Heart right ventricle (tissue), 16 donors: ENCODE measurements around the gene EARS2. TPM values are rescaled to one million over a fixed set of nuclear protein-coding genes. Genes with fewer than 3 reads are reported as not detected.
A peak's percentile ranks its signal among the peaks of the same experiment; 100 is the strongest.

Experiments used
- ATAC-seq, 8 donors: fragments of 200-7000 bp; cut with Tn5 transposase; one replicate each; pipeline ENCODE4 v1.9.1; 2020; ENCODE audit warnings: mild to moderate bottlenecking in 8 of 8, moderate library complexity in 8 of 8, moderate number of reproducible peaks in 1 of 8
- DNase-seq, 2 donors: peaks; one replicate each; pipeline ENCODE4 v3.0.0-alpha.2; 2020
- H3K27ac ChIP-seq, 10 donors: fragments of 200-600 bp; sonication (generic) in 2 of 10; one replicate each; pipeline versions ENCODE4 v1.5.0 to v1.8.0; 2020 to 2022; ENCODE audit warnings: mild to moderate bottlenecking in 3 of 10
- H3K27me3 ChIP-seq, 7 donors: fragments of 200-600 bp; one replicate each; pipeline ENCODE4 v1.8.0; 2021 to 2022; ENCODE audit warnings: mild to moderate bottlenecking in 2 of 7
- H3K36me3 ChIP-seq, 9 donors: fragments of 200-600 bp; sonication (generic) in 1 of 9; one replicate each; pipeline versions ENCODE4 v1.5.0 to v1.8.0; 2020 to 2022; ENCODE audit warnings: mild to moderate bottlenecking in 2 of 9
- H3K4me1 ChIP-seq, 9 donors: fragments of 200-600 bp; sonication (generic) in 1 of 9; one replicate each; pipeline versions ENCODE4 v1.5.0 to v1.8.0; 2020 to 2022; ENCODE audit warnings: mild to moderate bottlenecking in 4 of 9
- H3K4me3 ChIP-seq, 10 donors: fragments of 200-600 bp; sonication (generic) in 2 of 10; one replicate each; pipeline versions ENCODE4 v1.5.0 to v1.8.0; 2020 to 2022; ENCODE audit warnings: mild to moderate bottlenecking in 7 of 10, moderate library complexity in 2 of 10
- H3K9me3 ChIP-seq, 11 donors: fragments of 200-600 bp in 10 of 11; sonication (generic) in 2 of 11; one replicate each; pipeline versions ENCODE4 v1.5.0 to v1.8.0; 2013 to 2022; ENCODE audit warnings: mild to moderate bottlenecking in 2 of 11, control low read depth in 1 of 11, moderate library complexity in 1 of 11
- WGBS, 2 donors: extraction: QIAGEN DNeasy Blood & Tissue Kit; methylation state at CpG; one replicate each; pipeline ENCODE4 v1.1.7; 2013; ENCODE audit warnings: inconsistent platforms in 1 of 2; 5-methylcytosine and 5-hydroxymethylcytosine counted together
- intact Hi-C, 10 donors: fragments of 100-400 bp; cut with DNase I; formaldehyde crosslinking; loops; one replicate each; pipeline versions ENCODE4 v1.11.1 to v1.14.2; 2022
- polyA plus RNA-seq, 2 donors: library from polyadenylated mRNA; stranded (reverse); fragments of 200-250 nt; gene quantifications; one replicate each; pipeline ENCODE4 v1.2.3, GENCODE V29; 2013
- total RNA-seq, 10 donors: library from RNA; stranded (reverse); fragmentation: NEBNext Ultra II Directional in 3 of 10; extraction: Animal tissue kit (Norgen Biotek cat#: 25700) in 3 of 10; gene quantifications; one replicate each; pipeline versions ENCODE4 v1.2.1 to v1.2.4, GENCODE V29; 2021 to 2023
- TF ChIP-seq, protein P1 (sequence below), 9 donors: fragments of 200-600 bp; sonication (generic) in 2 of 9; IDR thresholded peaks; one replicate each; pipeline versions ENCODE4 v1.5.0 to v1.8.0; 2021 to 2022; ENCODE audit warnings: antibody characterized with exemption in 9 of 9, mild to moderate bottlenecking in 5 of 9, moderate library complexity in 1 of 9
- donor health status: Arrhythmogenic right ventricular cardiomyopathy.
- donor health status: ischemic (EF 13 %, LVEDD 7.1; RV severe dilation, severe dysfunction).
- donor health status: healthy with polysubstance abuse.
- donor health status: DM: no; HTN: yes; CAD: no.
- donor health status: DM: no; HTN: no; CAD: no.
- donor health status: ischemic (EF 25% LVEDD 6.9; RV normal size, moderate dysfunction).
- donor health status: ischemic (EF 25% LVEDD 5.7; RV mildly dilated, moderate dysfunction).
- donor health status: healthy.
- donor health status: DM: yes; HTN: yes; CAD: no.
- donor health status: Ischemic cardiomyopathy.
- donor health status: ischemic (EF 35%, LVEDD 5.7; RV mildly dilated, moderate dysfunction).
- donor health status: nonischemic (EF 11% LVEDD 7.7; RV severe dilation, severe dysfunction).
- donor health status: DM: yes; HTN: yes; CAD: no.
- donor health status: PGD.
- donor health status: ischemic (EF 29% LVEDD 5.4; RV normal size, mild dysfunction).
- donor health status: nonischemic (EF 23%, LVEDD 6.1; RV moderate dilation, normal function).

The EARS2 gene
- total and polyA plus RNA-seq, 12 donors: 13.7 to 28.7 (median 21.7) TPM

DNA sequence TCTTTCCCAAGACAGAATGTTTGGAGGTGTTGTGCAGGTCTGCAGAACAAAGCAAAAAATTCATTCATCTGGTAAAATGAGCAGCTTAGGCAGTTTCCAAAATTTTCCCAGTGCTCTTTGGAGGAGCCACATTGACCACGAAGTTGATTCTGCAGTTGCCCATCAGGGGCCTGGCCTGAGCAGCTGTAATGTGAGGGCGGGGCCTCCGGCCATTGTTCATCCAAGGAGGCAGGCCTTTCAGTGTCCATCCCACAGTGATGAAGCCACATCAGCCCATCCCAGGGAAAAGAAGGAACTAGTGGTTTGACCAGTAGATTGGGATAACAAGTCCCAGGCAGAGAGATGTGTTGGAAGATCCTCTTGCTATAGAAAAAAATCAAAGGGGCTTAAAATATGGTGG is 10.5 kb upstream of the EARS2 start:
- TF ChIP-seq, protein P1, sequence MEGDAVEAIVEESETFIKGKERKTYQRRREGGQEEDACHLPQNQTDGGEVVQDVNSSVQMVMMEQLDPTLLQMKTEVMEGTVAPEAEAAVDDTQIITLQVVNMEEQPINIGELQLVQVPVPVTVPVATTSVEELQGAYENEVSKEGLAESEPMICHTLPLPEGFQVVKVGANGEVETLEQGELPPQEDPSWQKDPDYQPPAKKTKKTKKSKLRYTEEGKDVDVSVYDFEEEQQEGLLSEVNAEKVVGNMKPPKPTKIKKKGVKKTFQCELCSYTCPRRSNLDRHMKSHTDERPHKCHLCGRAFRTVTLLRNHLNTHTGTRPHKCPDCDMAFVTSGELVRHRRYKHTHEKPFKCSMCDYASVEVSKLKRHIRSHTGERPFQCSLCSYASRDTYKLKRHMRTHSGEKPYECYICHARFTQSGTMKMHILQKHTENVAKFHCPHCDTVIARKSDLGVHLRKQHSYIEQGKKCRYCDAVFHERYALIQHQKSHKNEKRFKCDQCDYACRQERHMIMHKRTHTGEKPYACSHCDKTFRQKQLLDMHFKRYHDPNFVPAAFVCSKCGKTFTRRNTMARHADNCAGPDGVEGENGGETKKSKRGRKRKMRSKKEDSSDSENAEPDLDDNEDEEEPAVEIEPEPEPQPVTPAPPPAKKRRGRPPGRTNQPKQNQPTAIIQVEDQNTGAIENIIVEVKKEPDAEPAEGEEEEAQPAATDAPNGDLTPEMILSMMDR (IDR thresholded peaks at IDR 0.05): no peak
- Histone ChIP-seq H3K4me3 (no peak overlapping the region), H3K27ac (no peak overlapping the region), H3K9me3 (no peaks in the 10 kb centered on the region), H3K4me1 (peaks cover 6 to 21% (median 15%) of the 10 kb centered on the region in 9 donors), H3K36me3 (peaks cover 2 to 100% (median 63%) of the 10 kb centered on the region in 9 donors), H3K27me3 (no peaks in the 10 kb centered on the region)
- intact Hi-C loops: no loop called here
- ATAC-seq (no peak), DNase-seq (no peak)
- WGBS, 2 donors: 87 to 89% methylated on average over 3 of the region's 3 CpGs

DNA sequence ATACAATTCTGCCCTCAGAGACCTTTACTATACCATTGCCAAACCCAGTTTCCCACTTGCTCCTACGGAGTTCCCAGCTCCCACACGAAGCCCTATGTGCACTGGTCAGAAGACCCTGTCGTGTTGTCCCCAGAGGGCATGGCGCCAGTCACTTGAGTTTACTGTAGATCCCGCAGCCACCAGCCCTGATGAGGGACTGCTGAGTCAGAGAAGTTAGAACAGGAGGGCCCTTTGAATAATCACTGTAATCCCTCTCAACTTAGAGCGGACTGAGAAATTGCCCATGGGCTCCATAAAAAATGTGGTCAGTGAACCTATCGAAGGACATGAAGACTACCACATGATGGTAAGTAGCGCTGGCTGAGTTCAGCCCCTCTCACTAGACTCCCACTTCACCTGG is 9.6 kb upstream of the EARS2 start:
- no peak for ATAC-seq
- Histone ChIP-seq H3K4me3 (no peak overlapping the region), H3K36me3 (peaks cover 2 to 100% (median 69%) of the 10 kb centered on the region in 9 donors), H3K27me3 (no peaks in the 10 kb centered on the region), H3K27ac (no peak overlapping the region), H3K4me1 (peaks cover 6 to 21% (median 15%) of the 10 kb centered on the region in 9 donors), H3K9me3 (no peaks in the 10 kb centered on the region)
- no peak for DNase-seq
- TF ChIP-seq, protein P1 (IDR thresholded peaks at IDR 0.05): no peak
- intact Hi-C loops: no loop called here
- WGBS, 2 donors: 93 to 94% methylated on average over 8 of the region's 8 CpGs

DNA sequence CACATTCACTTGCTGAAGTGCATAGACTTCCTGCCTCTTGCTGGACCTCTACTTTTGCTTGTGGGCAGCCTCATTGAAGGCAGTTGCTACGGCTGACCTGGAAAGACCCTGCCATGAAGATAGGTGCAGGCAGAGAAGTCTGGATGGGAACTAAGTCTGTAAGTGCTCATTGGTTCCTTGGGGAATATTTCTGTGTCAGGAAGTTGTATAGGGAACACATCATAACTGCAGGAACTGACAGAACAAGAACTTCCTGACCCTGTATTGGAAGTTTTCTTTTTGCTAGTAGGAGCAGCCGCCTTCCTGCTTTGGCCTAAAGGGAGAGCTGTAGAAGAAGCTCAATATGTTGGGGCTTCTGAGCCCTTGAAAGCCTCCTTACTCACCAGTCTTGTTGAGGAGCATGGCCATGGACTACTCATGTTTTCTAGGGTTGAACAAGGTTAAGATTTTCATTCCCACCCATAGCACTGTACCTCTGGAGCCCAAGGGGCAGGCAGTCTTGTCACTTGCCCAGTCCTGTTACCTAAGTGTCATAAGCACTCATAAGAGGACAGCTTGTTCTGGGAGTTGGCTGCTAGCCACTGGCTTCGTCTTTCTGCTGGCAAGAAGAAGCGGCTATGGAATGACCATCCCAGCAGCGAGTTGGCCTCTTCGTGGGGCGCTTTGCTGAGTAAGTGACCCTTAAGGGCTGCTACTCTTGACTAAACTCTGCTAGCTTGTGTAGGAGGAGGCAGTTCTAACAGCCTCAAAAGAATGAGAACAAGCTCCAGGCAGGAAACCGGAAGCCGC is 7.6 kb upstream of the EARS2 start:
- Histone ChIP-seq H3K4me1 (peaks cover 6 to 38% (median 18%) of the 10 kb centered on the region in 9 donors), H3K9me3 (no peaks in the 10 kb centered on the region), H3K36me3 (peaks cover 0 to 100% (median 71%) of the 10 kb centered on the region in 9 donors), H3K4me3 (no peak overlapping the region), H3K27me3 (no peaks in the 10 kb centered on the region), H3K27ac (peak overlapping the region in 9 of 10 donors; percentile 17 to 81 (median 55))
- WGBS, 2 donors: 61 to 63% methylated on average over 9 of the region's 9 CpGs
- DNase-seq: peak; percentile 59 to 65
- TF ChIP-seq, protein P1 (IDR thresholded peaks at IDR 0.05): no peak
- intact Hi-C loops: loop anchor here in 1 of 10 donors (2.0 kb wide), 1 partner anchor 30 kb away; no protein-coding TSS in a partner anchor
- ATAC-seq: peak; percentile 30 to 91 (median 87)

DNA sequence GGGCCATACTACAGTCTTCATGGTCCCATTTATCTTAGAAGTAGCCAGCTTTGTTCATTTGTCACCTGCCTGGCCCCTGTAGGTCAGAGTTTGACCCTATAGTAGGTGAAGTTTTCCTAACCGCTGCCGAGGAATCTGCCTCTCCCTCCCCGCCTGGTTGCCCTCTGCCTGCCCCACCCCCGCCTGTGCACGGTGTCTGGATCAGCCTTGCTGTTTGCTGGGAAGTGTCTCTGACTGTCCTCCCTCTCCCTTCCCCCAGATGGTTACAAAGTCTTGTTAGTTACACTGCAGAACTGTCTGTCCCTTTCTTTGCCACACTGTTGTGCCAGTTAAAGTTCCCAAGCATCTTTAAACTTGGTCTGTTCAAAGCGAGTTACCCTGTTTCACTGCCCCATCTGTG is 6.0 kb upstream of the EARS2 start:
- no peak overlapping the region for H3K4me3 ChIP-seq
- TF ChIP-seq, protein P1 (IDR thresholded peaks at IDR 0.05): no peak
- no peak overlapping the region for H3K27ac ChIP-seq
- WGBS, 2 donors: 86 to 91% methylated on average over 6 of the region's 6 CpGs
- peaks cover 0 to 95% (median 66%) of the 10 kb centered on the region in 9 donors for H3K36me3 ChIP-seq
- DNase-seq (no peak), ATAC-seq (no peak)
- H3K4me1 ChIP-seq: peaks cover 16 to 54% (median 32%) of the 10 kb centered on the region in 9 donors
- no peaks in the 10 kb centered on the region for H3K27me3 ChIP-seq
- intact Hi-C loops: no loop called here
- no peaks in the 10 kb centered on the region for H3K9me3 ChIP-seq
